Testis (tissue), 3 donors: ENCODE measurements around the gene PRCP. TPM values are rescaled to one million over a fixed set of nuclear protein-coding genes. Genes with fewer than 3 reads are reported as not detected.

Source experiments
- DNase-seq: peaks from one replicate; pipeline ENCODE4 v3.0.0-alpha.2; 2019
- H3K27ac ChIP-seq, 2 donors: fragments of 200-600 bp; sonication (generic); one replicate each; pipeline ENCODE4 v1.5.1; 2019
- H3K27me3 ChIP-seq: fragments of 200-600 bp; sonication (generic); one replicate; pipeline ENCODE4 v1.5.1; 2019
- H3K36me3 ChIP-seq: fragments of 200-600 bp; sonication (generic); one replicate; pipeline ENCODE4 v1.5.1; 2017; ENCODE audit warnings: low read depth; ENCODE audit errors: missing control alignments
- H3K4me1 ChIP-seq: fragments of 200-600 bp; sonication (generic); one replicate; pipeline ENCODE4 v1.5.1; 2019
- H3K4me3 ChIP-seq, 2 donors: fragments of 200-600 bp; sonication (generic); one replicate each; pipeline ENCODE4 v1.5.1; 2017 to 2019
- H3K9me3 ChIP-seq: fragments of 200-600 bp; sonication (generic); one replicate; pipeline ENCODE4 v1.5.1; 2017
- POLR2A ChIP-seq: fragments of 450-650 bp; IDR thresholded peaks from one replicate; pipeline ENCODE4 v1.6.1; 2017; ENCODE audit warnings: antibody characterized with exemption, mild to moderate bottlenecking, moderate library complexity
- WGBS, 2 donors: methylation state at CpG; one replicate each; pipeline ENCODE4 v1.1.5; 2018; 5-methylcytosine and 5-hydroxymethylcytosine counted together
- intact Hi-C: fragments of 100-400 bp; cut with DNase I; formaldehyde crosslinking; loops from one replicate; pipeline ENCODE4 v1.15.1; 2023; ENCODE audit warnings: low total_unique reads
- polyA plus RNA-seq: library from polyadenylated mRNA; stranded (reverse); fragments of 350-450 nt; fragmentation: Illumina TruSeq; extraction: RNeasy Lipid Tissue Mini Kit (QIAGEN cat#74804); gene quantifications from one replicate; pipeline ENCODE4 v1.2.3, GENCODE V29; 2014; ENCODE audit warnings: low read depth, low replicate concordance; ENCODE audit not compliant: insufficient read depth
- total RNA-seq, 2 donors: library from RNA; depleted of rRNA; stranded (reverse); fragments of >200 nt; gene quantifications; one replicate each; pipeline ENCODE4 v1.2.3, GENCODE V29; 2016
- TF ChIP-seq, protein P1 (sequence below), 3 experiments: fragments of 450-650 bp in 2 of 3; fragments of 200-600 bp in 1 of 3; sonication (generic) in 1 of 3; IDR thresholded peaks; one replicate each; pipeline ENCODE4 v1.5.1; 2016 to 2019; ENCODE audit warnings: antibody characterized with exemption in 3 of 3, mild to moderate bottlenecking in 2 of 3, moderate library complexity in 1 of 3

Gene PRCP
- total and polyA plus RNA-seq, 3 donors from 2014 or later, result 41.3 to 118 (median 46.9) TPM

DNA sequence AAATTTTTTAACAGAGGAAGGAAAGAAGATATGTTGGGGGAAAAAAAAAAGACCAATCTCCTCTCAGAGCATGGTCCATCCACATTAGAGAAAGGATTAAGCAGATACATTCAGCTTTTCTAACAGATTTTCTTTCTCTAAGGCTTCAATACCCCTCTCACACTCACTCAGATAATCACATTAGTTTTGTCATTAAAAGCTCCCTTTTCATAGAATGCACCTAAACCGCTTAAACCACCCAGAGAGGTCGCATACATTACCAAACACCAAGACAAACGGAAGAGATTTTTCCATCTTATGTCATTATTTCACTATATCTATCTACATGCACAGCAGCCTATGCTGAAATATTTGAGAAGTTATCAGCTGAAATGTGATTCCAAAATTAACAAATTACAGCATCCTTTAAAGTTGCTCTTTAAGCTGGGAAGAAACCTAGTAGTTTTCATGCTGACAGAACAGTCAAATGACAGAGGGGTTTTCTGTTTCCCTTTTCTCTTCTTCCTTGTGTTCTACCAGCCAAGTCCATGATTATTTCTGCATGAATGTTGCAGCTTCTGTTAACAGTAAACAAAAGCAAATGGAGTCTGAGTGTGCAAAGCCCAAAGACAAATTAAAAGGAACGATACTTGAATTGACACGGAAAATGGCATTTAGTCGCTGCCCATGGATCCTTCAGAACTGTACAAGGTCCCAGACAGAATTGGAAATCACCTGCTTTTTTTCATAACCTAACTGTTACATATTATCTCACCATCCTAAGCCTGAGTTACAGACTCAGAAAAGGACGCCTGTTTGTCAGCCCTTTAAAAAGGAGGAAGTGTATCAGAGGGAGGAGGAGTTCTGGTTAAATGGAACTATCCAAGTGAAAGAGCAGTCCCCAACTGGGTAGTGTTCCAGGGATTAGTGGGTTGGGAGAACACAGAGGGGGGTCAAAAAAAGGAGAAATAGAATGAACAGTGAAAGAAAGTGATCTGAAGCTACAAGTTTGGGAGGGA lies 54.6 kb downstream of the PRCP start:
- no peak for DNase-seq
- H3K27me3 ChIP-seq, result no peaks in the 10 kb centered on the region
- 72 to 78% methylated on average over 7 of the region's 7 CpGs for WGBS, 2 donors

DNA sequence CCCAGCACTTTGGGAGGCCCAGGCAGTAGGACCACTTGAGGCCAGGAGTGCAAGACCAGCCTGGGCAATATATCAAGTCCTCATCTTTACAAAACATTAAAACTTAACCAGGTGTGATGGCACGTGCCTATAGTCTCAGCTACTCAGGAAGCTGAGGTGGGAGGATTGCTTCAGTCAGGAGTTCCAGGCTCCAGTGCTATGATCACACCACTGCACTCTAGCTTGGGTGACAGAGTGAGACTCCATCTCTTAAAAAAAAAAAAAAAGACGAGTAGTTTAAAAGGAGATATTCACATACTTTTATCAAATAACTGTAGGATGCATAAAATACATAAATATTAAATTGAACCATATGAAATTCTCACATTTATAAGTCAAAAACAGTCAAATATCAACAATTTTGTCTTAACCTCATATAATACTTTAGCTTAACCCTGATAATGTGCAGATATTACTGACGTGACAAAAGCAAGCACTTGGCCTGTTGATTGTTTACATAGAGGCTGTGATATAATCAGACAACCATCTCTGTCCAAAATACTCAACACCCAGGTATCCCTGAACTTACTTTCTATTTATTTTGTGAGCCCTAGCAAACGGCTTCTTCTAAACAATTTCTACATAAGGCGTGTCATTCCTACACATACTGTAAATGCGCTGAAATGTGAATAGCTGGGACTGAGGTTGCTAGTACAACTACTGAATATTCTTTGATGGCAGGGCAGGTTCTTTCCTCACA lies 57.0 kb downstream of the PRCP start:
- intact Hi-C loops, result no loop called here
- no peaks in the 10 kb centered on the region for H3K9me3 ChIP-seq
- no peak for DNase-seq
- no peak for TF ChIP-seq POLR2A
- TF ChIP-seq, protein P1, sequence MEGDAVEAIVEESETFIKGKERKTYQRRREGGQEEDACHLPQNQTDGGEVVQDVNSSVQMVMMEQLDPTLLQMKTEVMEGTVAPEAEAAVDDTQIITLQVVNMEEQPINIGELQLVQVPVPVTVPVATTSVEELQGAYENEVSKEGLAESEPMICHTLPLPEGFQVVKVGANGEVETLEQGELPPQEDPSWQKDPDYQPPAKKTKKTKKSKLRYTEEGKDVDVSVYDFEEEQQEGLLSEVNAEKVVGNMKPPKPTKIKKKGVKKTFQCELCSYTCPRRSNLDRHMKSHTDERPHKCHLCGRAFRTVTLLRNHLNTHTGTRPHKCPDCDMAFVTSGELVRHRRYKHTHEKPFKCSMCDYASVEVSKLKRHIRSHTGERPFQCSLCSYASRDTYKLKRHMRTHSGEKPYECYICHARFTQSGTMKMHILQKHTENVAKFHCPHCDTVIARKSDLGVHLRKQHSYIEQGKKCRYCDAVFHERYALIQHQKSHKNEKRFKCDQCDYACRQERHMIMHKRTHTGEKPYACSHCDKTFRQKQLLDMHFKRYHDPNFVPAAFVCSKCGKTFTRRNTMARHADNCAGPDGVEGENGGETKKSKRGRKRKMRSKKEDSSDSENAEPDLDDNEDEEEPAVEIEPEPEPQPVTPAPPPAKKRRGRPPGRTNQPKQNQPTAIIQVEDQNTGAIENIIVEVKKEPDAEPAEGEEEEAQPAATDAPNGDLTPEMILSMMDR (IDR thresholded peaks at IDR 0.05), result no peak
- no peak overlapping the region for H3K4me3 ChIP-seq
- H3K36me3 ChIP-seq, result no peaks in the 10 kb centered on the region
- H3K4me1 ChIP-seq, result no peaks in the 10 kb centered on the region
- no peaks in the 10 kb centered on the region for H3K27me3 ChIP-seq
- H3K27ac ChIP-seq, result no peak overlapping the region
- 88% methylated on average over 6 of the region's 6 CpGs for WGBS, 2 donors

More for the DNA sequence above, 54.6 kb downstream of the PRCP start:
- Histone ChIP-seq H3K4me3 (no peak overlapping the region), H3K9me3 (no peaks in the 10 kb centered on the region), H3K36me3 (no peaks in the 10 kb centered on the region), H3K4me1 (no peaks in the 10 kb centered on the region), H3K27ac (no peak overlapping the region)
- intact Hi-C loops, result no loop called here
- TF ChIP-seq POLR2A, result no peak
- TF ChIP-seq, protein P1 (IDR thresholded peaks at IDR 0.05), result no peak

DNA sequence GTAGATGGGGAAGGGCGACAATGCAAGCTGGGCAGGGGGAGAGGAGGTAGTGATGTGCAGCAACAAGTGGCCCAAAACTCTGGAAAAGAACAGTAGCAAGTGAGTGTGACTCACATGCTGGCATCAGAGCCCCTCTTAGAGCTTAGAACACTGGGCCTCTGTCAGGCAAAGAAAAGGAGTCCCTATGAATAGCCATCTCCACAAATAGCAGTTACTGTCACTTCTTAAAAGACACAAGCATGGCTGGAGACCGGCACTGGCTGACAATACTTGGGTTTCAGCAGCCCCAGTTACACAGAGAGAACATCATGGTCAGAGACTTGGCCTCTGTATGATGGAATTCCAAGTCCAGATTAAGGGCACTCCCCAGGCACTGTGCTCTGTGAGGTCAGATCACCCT lies 58.2 kb downstream of the PRCP start:
- TF ChIP-seq, protein P1 (IDR thresholded peaks at IDR 0.05), result no peak
- no peak for TF ChIP-seq POLR2A
- Histone ChIP-seq H3K9me3 (no peaks in the 10 kb centered on the region), H3K36me3 (no peaks in the 10 kb centered on the region), H3K4me1 (no peaks in the 10 kb centered on the region), H3K27me3 (no peaks in the 10 kb centered on the region), H3K4me3 (no peak overlapping the region), H3K27ac (no peak overlapping the region)
- 86 to 89% methylated on average over 2 of the region's 2 CpGs for WGBS, 2 donors
- DNase-seq, result no peak
- intact Hi-C loops, result no loop called here

DNA sequence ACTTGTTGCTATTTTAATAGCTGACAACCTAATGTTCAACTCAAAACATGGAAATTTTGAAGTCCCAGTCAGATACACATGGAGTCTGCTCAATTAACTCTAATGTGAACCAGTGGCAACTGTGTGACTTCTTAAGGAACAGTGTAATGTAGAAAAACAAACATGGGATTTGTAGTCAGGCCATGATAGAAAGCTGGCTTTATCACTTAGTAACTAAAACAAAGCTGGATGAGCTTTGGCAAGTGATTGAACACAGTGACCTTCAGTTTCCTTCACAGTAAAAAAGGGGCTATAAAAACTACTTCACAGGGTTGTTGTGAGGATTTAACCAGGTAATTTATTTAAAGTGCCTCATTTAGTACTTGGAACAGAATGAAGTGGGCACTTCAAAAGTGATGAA lies 62.6 kb downstream of the PRCP start:
- H3K9me3 ChIP-seq, result no peaks in the 10 kb centered on the region
- no peak overlapping the region for H3K4me3 ChIP-seq
- TF ChIP-seq, protein P1 (IDR thresholded peaks at IDR 0.05), result no peak
- no peak for TF ChIP-seq POLR2A
- intact Hi-C loops, result no loop called here
- no peaks in the 10 kb centered on the region for H3K4me1 ChIP-seq
- DNase-seq, result no peak
- H3K27ac ChIP-seq, result no peak overlapping the region
- no peaks in the 10 kb centered on the region for H3K27me3 ChIP-seq
- no peaks in the 10 kb centered on the region for H3K36me3 ChIP-seq
